OCI-LY1 (cell line): Measurements from ENCODE around the gene CIC.

Source experiments
- EZH2 ChIP-seq: fragments of 200-600 bp; sonication (generic), shearing (Covaris generic); IDR thresholded peaks from 2 replicates; pipeline ENCODE4 v1.8.0; 2017; ENCODE audit warnings: borderline replicate concordance, mixed run types, mild to moderate bottlenecking, antibody characterized with exemption, low read length, moderate library complexity, mixed read lengths
- TF ChIP-seq, protein P1 (sequence below): fragments of 200-600 bp; sonication (generic), shearing (Covaris generic); IDR thresholded peaks from 2 replicates; pipeline ENCODE4 v1.5.1; 2017; ENCODE audit warnings: mild to moderate bottlenecking, antibody characterized with exemption, low read length, moderate library complexity, mixed read lengths

DNA sequence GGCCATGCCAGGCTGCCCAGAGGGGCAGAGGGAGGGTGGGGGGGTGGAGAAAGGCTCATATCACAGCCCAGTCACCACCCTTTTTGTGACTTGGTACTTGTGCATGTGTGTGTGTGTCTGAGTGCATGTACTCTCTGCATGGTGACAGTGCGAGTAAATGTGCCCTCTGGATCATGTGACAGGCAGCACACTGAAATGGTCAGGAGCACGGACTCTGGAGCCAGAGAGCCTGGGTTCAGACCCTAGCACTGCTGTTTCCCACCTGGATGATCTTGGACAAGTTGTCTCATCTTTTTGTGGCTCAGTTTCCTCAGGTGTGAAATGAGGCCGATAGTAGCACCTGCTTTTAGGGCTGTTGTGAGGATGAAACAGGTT is 2.0 kb downstream of the CIC start:
- TF ChIP-seq, protein P1, sequence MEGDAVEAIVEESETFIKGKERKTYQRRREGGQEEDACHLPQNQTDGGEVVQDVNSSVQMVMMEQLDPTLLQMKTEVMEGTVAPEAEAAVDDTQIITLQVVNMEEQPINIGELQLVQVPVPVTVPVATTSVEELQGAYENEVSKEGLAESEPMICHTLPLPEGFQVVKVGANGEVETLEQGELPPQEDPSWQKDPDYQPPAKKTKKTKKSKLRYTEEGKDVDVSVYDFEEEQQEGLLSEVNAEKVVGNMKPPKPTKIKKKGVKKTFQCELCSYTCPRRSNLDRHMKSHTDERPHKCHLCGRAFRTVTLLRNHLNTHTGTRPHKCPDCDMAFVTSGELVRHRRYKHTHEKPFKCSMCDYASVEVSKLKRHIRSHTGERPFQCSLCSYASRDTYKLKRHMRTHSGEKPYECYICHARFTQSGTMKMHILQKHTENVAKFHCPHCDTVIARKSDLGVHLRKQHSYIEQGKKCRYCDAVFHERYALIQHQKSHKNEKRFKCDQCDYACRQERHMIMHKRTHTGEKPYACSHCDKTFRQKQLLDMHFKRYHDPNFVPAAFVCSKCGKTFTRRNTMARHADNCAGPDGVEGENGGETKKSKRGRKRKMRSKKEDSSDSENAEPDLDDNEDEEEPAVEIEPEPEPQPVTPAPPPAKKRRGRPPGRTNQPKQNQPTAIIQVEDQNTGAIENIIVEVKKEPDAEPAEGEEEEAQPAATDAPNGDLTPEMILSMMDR = no peak
- no peak for TF ChIP-seq EZH2
